ENCODE results near the gene VEZF1.

The VEZF1 gene

GRCh38 chr17:57945996-57946797 is 41.9 kb downstream of the VEZF1 start:
- ChIA-PET POLR2A (interaction anchor here (0.6 to 0.7 kb wide), 2 partner anchors 51 to 77 kb away, joined by 4 read pairs; no protein-coding TSS in a partner anchor), CTCF (interaction anchor here (0.9 to 1.9 kb wide), 9 partner anchors 10 to 88 kb away, joined by 3 to 10 read pairs (median 4); partner anchors contain the start of gene CUEDC1)
- TF ChIP-seq CTCF (IDR thresholded peaks at IDR 0.05; ENCODE audit: control extremely low read depth, extremely low read depth, low read depth, missing control alignments): no peak
- DNase-seq (ENCODE audit: extremely low spot score): no peak

- DNase-seq (ENCODE audit: extremely low spot score): no peak
- POLR2A ChIA-PET: no interaction called here
- CTCF ChIA-PET: interaction anchor here (0.9 to 1.6 kb wide), 7 partner anchors 9 to 87 kb away, joined by 3 to 6 read pairs (median 3); partner anchors contain the start of gene CUEDC1
- no peak for TF ChIP-seq CTCF (IDR thresholded peaks at IDR 0.05; ENCODE audit: control extremely low read depth, extremely low read depth, low read depth, missing control alignments)
These were observed 43.1 kb downstream of the VEZF1 start for GRCh38 chr17:57944908-57945307.

- no peak for DNase-seq (ENCODE audit: extremely low spot score)
- no peak for TF ChIP-seq CTCF (IDR thresholded peaks at IDR 0.05; ENCODE audit: control extremely low read depth, extremely low read depth, low read depth, missing control alignments)
- CTCF ChIA-PET: interaction anchor here (0.9 to 2.3 kb wide), 5 partner anchors 11 to 56 kb away, joined by 3 to 10 read pairs (median 6); partner anchors contain the start of gene CUEDC1
- POLR2A ChIA-PET: interaction anchor here (0.8 kb wide), 1 partner anchor 34 kb away, joined by 3 read pairs; no protein-coding TSS in a partner anchor
These were observed 44.4 kb downstream of the VEZF1 start for GRCh38 chr17:57943645-57944044.

GRCh38 chr17:57943140-57943539 is 44.9 kb downstream of the VEZF1 start:
- ChIA-PET CTCF (interaction anchor here (0.9 to 2.3 kb wide), 5 partner anchors 11 to 56 kb away, joined by 3 to 10 read pairs (median 3); no protein-coding TSS in a partner anchor), POLR2A (no interaction called here)
- TF ChIP-seq CTCF (IDR thresholded peaks at IDR 0.05; ENCODE audit: control extremely low read depth, extremely low read depth, low read depth, missing control alignments): no peak
- DNase-seq (ENCODE audit: extremely low spot score): no peak

GRCh38 chr17:57941384-57942370 is 46.4 kb downstream of the VEZF1 start:
- TF ChIP-seq CTCF (IDR thresholded peaks at IDR 0.05; ENCODE audit: control extremely low read depth, extremely low read depth, low read depth, missing control alignments): no peak
- CTCF ChIA-PET: interaction anchor here (0.8 to 2.7 kb wide), 8 partner anchors 8 to 66 kb away, joined by 3 to 8 read pairs (median 4); partner anchors contain the start of gene SRSF1
- DNase-seq (ENCODE audit: extremely low spot score): no peak
- POLR2A ChIA-PET: no interaction called here
